ENCODE results near the gene TMEM63A. TPM values are rescaled to one million over a fixed set of nuclear protein-coding genes. Genes with fewer than 3 reads are reported as not detected.

The TMEM63A gene
- total RNA-seq, 4 donors from 2014 or later = 6.3 to 19.5 (median 10.6) TPM

DNA sequence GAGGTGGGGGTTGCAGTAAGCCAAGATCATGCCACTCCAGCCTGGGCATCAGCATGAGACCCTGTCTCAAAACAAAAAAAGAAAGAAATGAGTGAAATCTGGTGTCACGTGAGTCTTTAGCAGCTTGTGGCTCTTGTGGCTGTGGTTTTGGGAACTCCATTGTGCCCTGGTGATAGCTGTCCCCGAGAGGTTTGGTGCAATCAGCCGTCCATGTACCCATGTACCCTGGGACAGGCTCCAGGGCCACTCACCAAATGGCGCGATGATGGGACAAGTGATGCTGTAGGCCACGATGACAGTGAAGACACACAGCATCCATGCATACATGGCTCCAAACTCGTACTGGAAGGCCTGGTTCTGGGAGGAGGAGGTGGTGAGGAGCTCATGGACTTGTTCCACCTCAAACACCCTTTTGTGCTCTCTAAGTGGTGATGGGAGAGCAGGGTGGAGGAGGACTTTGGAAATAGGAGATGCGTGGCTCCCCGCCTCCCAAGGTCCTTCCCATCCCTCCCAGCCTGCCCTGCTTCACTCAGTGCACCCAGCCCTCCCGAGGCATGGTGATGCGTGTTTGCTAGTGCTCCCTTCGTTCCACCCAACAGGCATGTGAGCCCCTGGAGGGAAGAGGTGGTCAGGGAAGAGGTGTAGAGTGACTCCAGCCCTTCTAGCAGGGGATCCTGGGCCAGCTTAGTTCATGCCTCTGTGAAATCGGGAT, 29.6 kb downstream of the TMEM63A start:
- Histone ChIP-seq H3K9me3 (no peaks in the 10 kb centered on the region), H3K27me3 (no peaks in the 10 kb centered on the region), H3K36me3 (peaks cover 0 to 35% of the 10 kb centered on the region in 2 donors), H3K4me1 (peaks cover 0 to 3% of the 10 kb centered on the region in 2 donors), H3K27ac (no peak overlapping the region), H3K4me3 (no peak overlapping the region)
- no peak for ATAC-seq
- TF ChIP-seq, protein P1, sequence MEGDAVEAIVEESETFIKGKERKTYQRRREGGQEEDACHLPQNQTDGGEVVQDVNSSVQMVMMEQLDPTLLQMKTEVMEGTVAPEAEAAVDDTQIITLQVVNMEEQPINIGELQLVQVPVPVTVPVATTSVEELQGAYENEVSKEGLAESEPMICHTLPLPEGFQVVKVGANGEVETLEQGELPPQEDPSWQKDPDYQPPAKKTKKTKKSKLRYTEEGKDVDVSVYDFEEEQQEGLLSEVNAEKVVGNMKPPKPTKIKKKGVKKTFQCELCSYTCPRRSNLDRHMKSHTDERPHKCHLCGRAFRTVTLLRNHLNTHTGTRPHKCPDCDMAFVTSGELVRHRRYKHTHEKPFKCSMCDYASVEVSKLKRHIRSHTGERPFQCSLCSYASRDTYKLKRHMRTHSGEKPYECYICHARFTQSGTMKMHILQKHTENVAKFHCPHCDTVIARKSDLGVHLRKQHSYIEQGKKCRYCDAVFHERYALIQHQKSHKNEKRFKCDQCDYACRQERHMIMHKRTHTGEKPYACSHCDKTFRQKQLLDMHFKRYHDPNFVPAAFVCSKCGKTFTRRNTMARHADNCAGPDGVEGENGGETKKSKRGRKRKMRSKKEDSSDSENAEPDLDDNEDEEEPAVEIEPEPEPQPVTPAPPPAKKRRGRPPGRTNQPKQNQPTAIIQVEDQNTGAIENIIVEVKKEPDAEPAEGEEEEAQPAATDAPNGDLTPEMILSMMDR (IDR thresholded peaks at IDR 0.05 in 4 of 5, conservative IDR thresholded peaks at IDR 0.05 in 1 of 5) = no peak
- TF ChIP-seq POLR2A (IDR thresholded peaks at IDR 0.05) = no peak
- no peak for DNase-seq
- intact Hi-C loops (cut with DNase I; ENCODE audit: low total_unique reads) (no loop called here), in situ Hi-C loops (cut with MboI; ENCODE audit: low sequenced_read_pairs in 4 of 4) (no loop called here)

DNA sequence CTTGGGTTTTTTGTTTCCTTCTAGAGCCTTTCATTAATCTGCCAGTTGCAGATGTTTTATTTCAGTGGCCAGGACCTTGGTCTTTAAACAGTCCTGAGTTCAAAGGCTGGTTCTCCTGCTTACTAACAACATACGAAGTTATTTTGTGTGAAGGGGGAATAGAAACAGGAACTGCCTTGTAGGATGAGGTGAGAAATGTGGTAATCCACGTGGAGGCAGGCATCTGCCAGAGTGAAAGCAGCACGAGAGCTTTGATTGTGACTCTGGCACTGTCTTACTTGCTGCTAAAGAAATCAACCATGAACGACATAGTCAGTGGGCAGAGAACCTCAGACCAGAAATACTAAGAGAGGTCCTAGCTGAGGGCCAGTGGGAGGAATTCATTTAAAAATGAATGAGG, 30.4 kb downstream of the TMEM63A start:
- Histone ChIP-seq H3K27ac (no peak overlapping the region), H3K4me3 (no peak overlapping the region), H3K27me3 (no peaks in the 10 kb centered on the region), H3K9me3 (no peaks in the 10 kb centered on the region), H3K36me3 (peaks cover 0 to 38% of the 10 kb centered on the region in 2 donors), H3K4me1 (peaks cover 0 to 3% of the 10 kb centered on the region in 2 donors)
- no peak for TF ChIP-seq POLR2A (IDR thresholded peaks at IDR 0.05)
- TF ChIP-seq, protein P1 (IDR thresholded peaks at IDR 0.05 in 4 of 5, conservative IDR thresholded peaks at IDR 0.05 in 1 of 5) = no peak
- in situ Hi-C loops (cut with MboI; ENCODE audit: low sequenced_read_pairs in 4 of 4) (no loop called here), intact Hi-C loops (cut with DNase I; ENCODE audit: low total_unique reads) (no loop called here)
- DNase-seq (no peak), ATAC-seq (no peak)

DNA sequence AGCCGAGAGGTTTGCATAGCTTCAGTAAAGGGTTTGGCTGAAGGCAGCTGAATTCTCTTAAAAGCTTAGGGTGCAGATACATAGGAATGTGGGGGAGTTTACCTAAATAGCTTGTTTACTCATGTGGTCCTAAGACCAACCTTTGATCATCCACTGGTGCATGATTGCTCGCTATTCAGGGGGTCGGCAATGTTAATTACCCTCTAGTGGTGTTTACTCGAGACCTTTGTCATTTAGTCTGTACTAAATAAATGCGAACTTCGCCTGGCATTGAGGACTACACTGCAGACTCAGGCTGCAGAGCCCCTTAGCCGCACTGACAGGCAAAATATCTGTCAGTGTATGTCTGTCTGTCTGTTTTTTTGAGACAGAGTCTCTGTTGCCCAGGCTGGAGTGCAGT, 31.8 kb downstream of the TMEM63A start:
- H3K36me3 ChIP-seq = peaks cover 0 to 47% of the 10 kb centered on the region in 2 donors
- no peak for ATAC-seq
- peaks cover 3% of the 10 kb centered on the region in 2 donors for H3K4me1 ChIP-seq
- TF ChIP-seq, protein P1 (IDR thresholded peaks at IDR 0.05 in 4 of 5, conservative IDR thresholded peaks at IDR 0.05 in 1 of 5) = no peak
- TF ChIP-seq POLR2A (IDR thresholded peaks at IDR 0.05) = no peak
- no peak for DNase-seq
- intact Hi-C loops (cut with DNase I; ENCODE audit: low total_unique reads) = no loop called here
- H3K4me3 ChIP-seq = no peak overlapping the region
- no peaks in the 10 kb centered on the region for H3K9me3 ChIP-seq
- in situ Hi-C loops (cut with MboI; ENCODE audit: low sequenced_read_pairs in 4 of 4) = no loop called here
- H3K27me3 ChIP-seq = no peaks in the 10 kb centered on the region
- no peak overlapping the region for H3K27ac ChIP-seq

DNA sequence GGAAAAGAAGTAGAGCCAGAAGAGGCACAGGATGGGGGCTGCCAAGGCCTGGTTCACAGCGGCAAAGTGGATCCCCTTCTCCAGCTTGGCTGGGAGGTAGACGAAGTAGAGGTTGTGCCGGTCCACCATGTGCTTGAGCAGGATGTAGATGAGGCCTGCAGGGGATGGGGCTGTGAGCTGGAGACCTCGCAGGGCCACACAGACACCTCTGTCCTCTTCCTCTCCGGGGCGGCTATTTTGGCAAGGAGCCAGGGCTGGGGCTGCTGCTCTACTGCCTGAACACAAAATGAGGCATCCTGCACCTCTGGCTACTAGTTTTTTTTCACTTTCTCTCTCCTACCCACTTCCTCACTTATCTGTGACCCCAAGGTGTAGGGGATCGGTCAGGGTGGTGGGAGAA, 32.3 kb downstream of the TMEM63A start:
- TF ChIP-seq, protein P1 (IDR thresholded peaks at IDR 0.05 in 4 of 5, conservative IDR thresholded peaks at IDR 0.05 in 1 of 5) = no peak
- no peak for TF ChIP-seq POLR2A (IDR thresholded peaks at IDR 0.05)
- peaks cover 3 to 5% of the 10 kb centered on the region in 2 donors for H3K4me1 ChIP-seq
- DNase-seq (no peak), ATAC-seq (no peak)
- H3K4me3 ChIP-seq = no peak overlapping the region
- peaks cover 0 to 48% of the 10 kb centered on the region in 2 donors for H3K36me3 ChIP-seq
- in situ Hi-C loops (cut with MboI; ENCODE audit: low sequenced_read_pairs in 4 of 4) (loop anchor here in 2 of 4 donors (10.0 kb wide), 2 partner anchors 75 to 375 kb away; partner anchors contain the start of gene SRP9 (in 1 of the 2)), intact Hi-C loops (cut with DNase I; ENCODE audit: low total_unique reads) (loop anchor here (5.0 kb wide), 1 partner anchor 43 kb away; no protein-coding TSS in a partner anchor)
- H3K27me3 ChIP-seq = no peaks in the 10 kb centered on the region
- H3K9me3 ChIP-seq = no peaks in the 10 kb centered on the region
- no peak overlapping the region for H3K27ac ChIP-seq
